GM12801 (cell line): Measurements from ENCODE around the gene TLR2.

Experiments used
- CTCF ChIP-seq: IDR thresholded peaks from one replicate; pipeline ENCODE4 v1.5.1; 2011; ENCODE audit warnings: control low read depth; ENCODE audit not compliant: insufficient read length; ENCODE audit errors: extremely low read depth

TLR2 gene

GRCh38 chr4:153733751-153734448 lies 49.8 kb downstream of the TLR2 start:
- no peak for TF ChIP-seq CTCF

- no peak for TF ChIP-seq CTCF
These were observed 51.9 kb downstream of the TLR2 start for GRCh38 chr4:153735906-153736461.

- no peak for TF ChIP-seq CTCF
These were observed 57.5 kb downstream of the TLR2 start for GRCh38 chr4:153741541-153741940.

GRCh38 chr4:153745651-153746050 lies 61.6 kb downstream of the TLR2 start:
- TF ChIP-seq CTCF: no peak

- TF ChIP-seq CTCF: no peak
These were observed 63.4 kb downstream of the TLR2 start for GRCh38 chr4:153747406-153747955.

GRCh38 chr4:153748378-153748777 lies 64.3 kb downstream of the TLR2 start:
- TF ChIP-seq CTCF: no peak

- TF ChIP-seq CTCF: no peak
These were observed 66.2 kb downstream of the TLR2 start for GRCh38 chr4:153750197-153750817.
